HCT116 (cell line): ENCODE results near the gene SNRNP27.

Experiments
- CEBPB ChIP-seq: IDR thresholded peaks from 2 replicates; pipeline ENCODE4 v1.6.1; 2012; ENCODE audit warnings: low read depth
- CTCF ChIP-seq, 3 experiments: fragments of 200-600 bp in 1 of 3; sonication (generic) in 1 of 3; IDR thresholded peaks in 2 of 3; conservative IDR thresholded peaks in 1 of 3; 2 replicates each; pipeline ENCODE4 v1.5.1; 2012 to 2017; ENCODE audit warnings: low read depth in 2 of 3, low read length in 2 of 3, antibody characterized with exemption in 1 of 3, borderline replicate concordance in 1 of 3, control low read depth in 1 of 3, mild to moderate bottlenecking in 1 of 3, mixed read lengths in 1 of 3, mixed run types in 1 of 3, moderate library complexity in 1 of 3; ENCODE audit not compliant: insufficient read depth in 1 of 3
- EZH2 ChIP-seq: fragments of 200-600 bp; sonication (generic); IDR thresholded peaks from 2 replicates; pipeline ENCODE4 v1.6.1; 2017; ENCODE audit warnings: antibody characterized with exemption, mixed run types
- EZH2phosphoT487 ChIP-seq: fragments of 200-600 bp; IDR thresholded peaks from 2 replicates; pipeline ENCODE4 v1.6.1; 2018; ENCODE audit warnings: antibody characterized with exemption, borderline replicate concordance
- POLR2A ChIP-seq: IDR thresholded peaks from 2 replicates; pipeline ENCODE4 v1.7.0; 2011; ENCODE audit warnings: borderline replicate concordance; ENCODE audit not compliant: insufficient read depth, insufficient read length; ENCODE audit errors: extremely low read depth
- POLR2AphosphoS5 ChIP-seq: IDR thresholded peaks from 2 replicates; pipeline ENCODE4 v1.6.1; 2011; ENCODE audit warnings: mild to moderate bottlenecking, low read depth, low read length, moderate library complexity
- RAD21 ChIP-seq: IDR thresholded peaks from 2 replicates; pipeline ENCODE4 v1.6.1; 2012; ENCODE audit warnings: low read depth, mild to moderate bottlenecking
- SRF ChIP-seq: IDR thresholded peaks from 2 replicates; pipeline ENCODE4 v1.6.1; 2012; ENCODE audit warnings: low read depth
- ZNF274 ChIP-seq: fragments of 200-500 bp; sonication (Bioruptor generic); IDR thresholded peaks from 2 replicates; pipeline ENCODE4 v1.6.1; 2014; ENCODE audit warnings: mild to moderate bottlenecking, low read depth, low read length, inconsistent platforms
- TF ChIP-seq, protein P1 (sequence below): IDR thresholded peaks from 2 replicates; pipeline ENCODE4 v1.6.1; 2012
- TF ChIP-seq, protein P2 (sequence below): IDR thresholded peaks from 2 replicates; pipeline ENCODE4 v1.6.1; 2012; ENCODE audit warnings: low read depth
- TF ChIP-seq, protein P3 (sequence below): IDR thresholded peaks from 2 replicates; pipeline ENCODE4 v1.6.1; 2012
- TF ChIP-seq, protein P4 (sequence below): IDR thresholded peaks from 2 replicates; pipeline ENCODE4 v1.6.1; 2011; ENCODE audit warnings: mild to moderate bottlenecking, low read length, moderate library complexity; ENCODE audit not compliant: insufficient replicate concordance; ENCODE audit errors: extremely low read depth

DNA sequence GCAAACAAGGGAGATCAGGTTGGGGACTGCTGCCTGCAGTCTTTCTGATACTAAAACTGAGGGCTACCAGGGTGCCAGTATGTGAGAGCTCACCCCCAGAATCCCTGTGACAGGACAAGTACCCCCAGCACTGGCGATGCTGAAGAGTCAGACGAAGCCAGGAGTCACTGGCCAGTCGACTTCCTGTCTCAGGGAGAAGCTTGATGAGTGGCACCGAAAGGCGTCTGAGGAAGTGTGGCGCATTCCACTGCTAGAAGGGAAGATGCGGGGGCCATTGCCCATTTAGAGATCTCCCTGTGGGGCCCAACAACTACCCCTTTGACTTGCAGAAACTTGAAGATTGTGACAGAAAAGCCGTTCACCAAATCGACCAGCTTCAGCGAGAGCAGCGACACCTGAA is 43.1 kb downstream of the SNRNP27 start:
- no peak for TF ChIP-seq POLR2AphosphoS5
- no peak for TF ChIP-seq CTCF (IDR thresholded peaks at IDR 0.05 in 2 of 3, conservative IDR thresholded peaks at IDR 0.05 in 1 of 3; ENCODE audit: borderline replicate concordance in 1 of 3, insufficient read depth in 1 of 3, low read depth in 2 of 3, low read length in 2 of 3)
- no peak for TF ChIP-seq POLR2A
- TF ChIP-seq ZNF274, result no peak
- TF ChIP-seq, protein P1, sequence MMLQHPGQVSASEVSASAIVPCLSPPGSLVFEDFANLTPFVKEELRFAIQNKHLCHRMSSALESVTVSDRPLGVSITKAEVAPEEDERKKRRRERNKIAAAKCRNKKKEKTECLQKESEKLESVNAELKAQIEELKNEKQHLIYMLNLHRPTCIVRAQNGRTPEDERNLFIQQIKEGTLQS, result no peak
- TF ChIP-seq RAD21, result no peak
- no peak for TF ChIP-seq EZH2
- no peak for TF ChIP-seq SRF
- TF ChIP-seq EZH2phosphoT487, result no peak
- no peak for TF ChIP-seq CEBPB
- TF ChIP-seq, protein P2, sequence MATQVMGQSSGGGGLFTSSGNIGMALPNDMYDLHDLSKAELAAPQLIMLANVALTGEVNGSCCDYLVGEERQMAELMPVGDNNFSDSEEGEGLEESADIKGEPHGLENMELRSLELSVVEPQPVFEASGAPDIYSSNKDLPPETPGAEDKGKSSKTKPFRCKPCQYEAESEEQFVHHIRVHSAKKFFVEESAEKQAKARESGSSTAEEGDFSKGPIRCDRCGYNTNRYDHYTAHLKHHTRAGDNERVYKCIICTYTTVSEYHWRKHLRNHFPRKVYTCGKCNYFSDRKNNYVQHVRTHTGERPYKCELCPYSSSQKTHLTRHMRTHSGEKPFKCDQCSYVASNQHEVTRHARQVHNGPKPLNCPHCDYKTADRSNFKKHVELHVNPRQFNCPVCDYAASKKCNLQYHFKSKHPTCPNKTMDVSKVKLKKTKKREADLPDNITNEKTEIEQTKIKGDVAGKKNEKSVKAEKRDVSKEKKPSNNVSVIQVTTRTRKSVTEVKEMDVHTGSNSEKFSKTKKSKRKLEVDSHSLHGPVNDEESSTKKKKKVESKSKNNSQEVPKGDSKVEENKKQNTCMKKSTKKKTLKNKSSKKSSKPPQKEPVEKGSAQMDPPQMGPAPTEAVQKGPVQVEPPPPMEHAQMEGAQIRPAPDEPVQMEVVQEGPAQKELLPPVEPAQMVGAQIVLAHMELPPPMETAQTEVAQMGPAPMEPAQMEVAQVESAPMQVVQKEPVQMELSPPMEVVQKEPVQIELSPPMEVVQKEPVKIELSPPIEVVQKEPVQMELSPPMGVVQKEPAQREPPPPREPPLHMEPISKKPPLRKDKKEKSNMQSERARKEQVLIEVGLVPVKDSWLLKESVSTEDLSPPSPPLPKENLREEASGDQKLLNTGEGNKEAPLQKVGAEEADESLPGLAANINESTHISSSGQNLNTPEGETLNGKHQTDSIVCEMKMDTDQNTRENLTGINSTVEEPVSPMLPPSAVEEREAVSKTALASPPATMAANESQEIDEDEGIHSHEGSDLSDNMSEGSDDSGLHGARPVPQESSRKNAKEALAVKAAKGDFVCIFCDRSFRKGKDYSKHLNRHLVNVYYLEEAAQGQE, result no peak
- TF ChIP-seq, protein P3, sequence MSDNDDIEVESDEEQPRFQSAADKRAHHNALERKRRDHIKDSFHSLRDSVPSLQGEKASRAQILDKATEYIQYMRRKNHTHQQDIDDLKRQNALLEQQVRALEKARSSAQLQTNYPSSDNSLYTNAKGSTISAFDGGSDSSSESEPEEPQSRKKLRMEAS, result no peak
- TF ChIP-seq, protein P4, sequence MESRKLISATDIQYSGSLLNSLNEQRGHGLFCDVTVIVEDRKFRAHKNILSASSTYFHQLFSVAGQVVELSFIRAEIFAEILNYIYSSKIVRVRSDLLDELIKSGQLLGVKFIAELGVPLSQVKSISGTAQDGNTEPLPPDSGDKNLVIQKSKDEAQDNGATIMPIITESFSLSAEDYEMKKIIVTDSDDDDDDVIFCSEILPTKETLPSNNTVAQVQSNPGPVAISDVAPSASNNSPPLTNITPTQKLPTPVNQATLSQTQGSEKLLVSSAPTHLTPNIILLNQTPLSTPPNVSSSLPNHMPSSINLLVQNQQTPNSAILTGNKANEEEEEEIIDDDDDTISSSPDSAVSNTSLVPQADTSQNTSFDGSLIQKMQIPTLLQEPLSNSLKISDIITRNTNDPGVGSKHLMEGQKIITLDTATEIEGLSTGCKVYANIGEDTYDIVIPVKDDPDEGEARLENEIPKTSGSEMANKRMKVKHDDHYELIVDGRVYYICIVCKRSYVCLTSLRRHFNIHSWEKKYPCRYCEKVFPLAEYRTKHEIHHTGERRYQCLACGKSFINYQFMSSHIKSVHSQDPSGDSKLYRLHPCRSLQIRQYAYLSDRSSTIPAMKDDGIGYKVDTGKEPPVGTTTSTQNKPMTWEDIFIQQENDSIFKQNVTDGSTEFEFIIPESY, result no peak
